GM12801 (cell line): ENCODE measurements around the gene USP5.

ENCODE experiments used
- TF ChIP-seq, protein P1 (sequence below): IDR thresholded peaks from one replicate; pipeline ENCODE4 v1.5.1; 2011; ENCODE audit warnings: control low read depth; ENCODE audit not compliant: insufficient read length; ENCODE audit errors: extremely low read depth

Gene USP5

GRCh38 chr12:6838854-6839253 is 13.1 kb upstream of the USP5 start:
- TF ChIP-seq, protein P1, sequence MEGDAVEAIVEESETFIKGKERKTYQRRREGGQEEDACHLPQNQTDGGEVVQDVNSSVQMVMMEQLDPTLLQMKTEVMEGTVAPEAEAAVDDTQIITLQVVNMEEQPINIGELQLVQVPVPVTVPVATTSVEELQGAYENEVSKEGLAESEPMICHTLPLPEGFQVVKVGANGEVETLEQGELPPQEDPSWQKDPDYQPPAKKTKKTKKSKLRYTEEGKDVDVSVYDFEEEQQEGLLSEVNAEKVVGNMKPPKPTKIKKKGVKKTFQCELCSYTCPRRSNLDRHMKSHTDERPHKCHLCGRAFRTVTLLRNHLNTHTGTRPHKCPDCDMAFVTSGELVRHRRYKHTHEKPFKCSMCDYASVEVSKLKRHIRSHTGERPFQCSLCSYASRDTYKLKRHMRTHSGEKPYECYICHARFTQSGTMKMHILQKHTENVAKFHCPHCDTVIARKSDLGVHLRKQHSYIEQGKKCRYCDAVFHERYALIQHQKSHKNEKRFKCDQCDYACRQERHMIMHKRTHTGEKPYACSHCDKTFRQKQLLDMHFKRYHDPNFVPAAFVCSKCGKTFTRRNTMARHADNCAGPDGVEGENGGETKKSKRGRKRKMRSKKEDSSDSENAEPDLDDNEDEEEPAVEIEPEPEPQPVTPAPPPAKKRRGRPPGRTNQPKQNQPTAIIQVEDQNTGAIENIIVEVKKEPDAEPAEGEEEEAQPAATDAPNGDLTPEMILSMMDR = no peak

DNA sequence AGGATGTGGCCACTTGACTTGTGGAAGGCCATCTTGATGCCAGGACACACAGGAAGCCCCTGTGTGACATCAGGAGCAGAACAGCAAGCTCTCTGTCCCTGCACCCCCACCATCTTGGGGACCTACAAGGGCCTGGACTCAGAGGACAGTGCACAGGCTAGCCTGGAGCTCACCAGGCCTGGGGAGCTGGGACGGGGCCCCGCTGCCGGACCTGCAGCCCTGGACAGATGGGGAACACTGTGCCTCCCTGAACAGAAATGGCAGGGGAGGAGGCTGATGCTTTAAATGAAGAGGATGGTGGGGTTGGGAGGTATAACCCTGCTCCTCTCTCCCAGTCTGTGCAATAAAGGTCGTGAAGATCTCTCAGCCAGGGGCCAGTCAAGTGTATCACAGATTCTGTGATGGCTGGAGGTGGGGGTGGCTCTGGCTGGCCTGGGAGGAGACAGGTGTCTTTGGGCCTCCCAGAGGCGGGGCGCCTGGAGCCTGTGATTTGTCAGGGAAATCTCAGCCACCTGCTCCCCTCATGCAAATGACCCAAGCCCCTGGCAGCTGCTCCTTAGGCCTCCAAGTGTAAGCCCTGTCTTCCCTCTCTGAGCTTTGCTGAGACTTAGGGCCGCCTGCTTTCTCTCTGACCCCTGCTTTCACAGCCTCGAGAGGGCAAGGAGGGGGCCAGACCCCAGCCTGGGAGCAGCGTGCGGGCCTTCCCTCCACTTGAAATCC is 12.3 kb upstream of the USP5 start:
- TF ChIP-seq, protein P1 = no peak

DNA sequence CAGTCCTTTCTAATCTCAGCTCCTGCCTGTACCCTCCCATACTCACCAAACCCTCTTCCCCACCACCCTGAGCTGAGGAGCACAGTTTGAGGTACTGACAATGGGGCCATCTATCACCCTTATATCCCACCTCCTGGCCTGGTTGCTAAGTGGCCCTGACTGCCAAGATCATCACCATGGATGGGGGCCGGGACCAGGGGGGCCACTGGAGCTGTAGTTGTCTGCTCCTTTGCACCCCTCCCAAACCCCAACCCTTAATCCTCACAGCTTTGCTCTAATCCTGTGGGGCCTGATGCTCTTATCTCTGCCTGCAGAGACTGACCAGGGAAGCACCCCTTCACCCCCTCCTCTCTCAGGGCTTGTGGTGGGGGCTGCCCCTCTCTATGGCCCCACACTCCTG is 11.6 kb upstream of the USP5 start:
- TF ChIP-seq, protein P1 = no peak

GRCh38 chr12:6840761-6841515 is 11.0 kb upstream of the USP5 start, which contains the start of gene GNB3:
TSS of gene GNB3 (plus strand) at chr12:6840925. CDS start at chr12:6841288, 363 bp downstream.
- TF ChIP-seq, protein P1 = no peak

DNA sequence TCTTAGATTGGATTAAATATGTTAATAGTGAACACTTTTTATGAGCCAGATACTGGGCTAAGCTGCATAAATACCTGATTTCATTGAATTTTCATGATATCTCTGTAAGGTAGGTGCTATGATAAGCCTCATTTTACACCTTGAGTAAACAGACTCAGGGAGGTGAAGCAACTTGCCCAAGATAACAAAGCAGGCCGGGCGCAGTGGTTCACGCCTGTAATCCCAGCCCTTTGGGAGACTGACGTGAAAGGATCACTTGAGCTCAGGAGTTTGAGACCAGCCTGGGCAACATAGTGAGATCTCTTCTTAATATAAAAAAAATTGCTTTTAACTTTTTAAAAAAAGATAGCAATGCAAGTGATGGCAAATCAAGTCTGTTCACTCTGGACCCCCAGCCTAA is 9.9 kb upstream of the USP5 start:
- TF ChIP-seq, protein P1 = no peak

GRCh38 chr12:6843118-6843902 is 8.6 kb upstream of the USP5 start:
- TF ChIP-seq, protein P1 = no peak

- TF ChIP-seq, protein P1 = no peak
Measured at GRCh38 chr12:6845395-6845794, 6.6 kb upstream of the USP5 start.
